ENCODE results near the gene SMG9. TPM values are rescaled to one million over a fixed set of nuclear protein-coding genes. Genes with fewer than 3 reads are reported as not detected.

Gene SMG9
- total RNA-seq, 3 donors from 2014 or later (not counting 1 experiment from before 2014, with no cell fraction given): 23.3 to 37.4 (median 28.3) TPM

DNA sequence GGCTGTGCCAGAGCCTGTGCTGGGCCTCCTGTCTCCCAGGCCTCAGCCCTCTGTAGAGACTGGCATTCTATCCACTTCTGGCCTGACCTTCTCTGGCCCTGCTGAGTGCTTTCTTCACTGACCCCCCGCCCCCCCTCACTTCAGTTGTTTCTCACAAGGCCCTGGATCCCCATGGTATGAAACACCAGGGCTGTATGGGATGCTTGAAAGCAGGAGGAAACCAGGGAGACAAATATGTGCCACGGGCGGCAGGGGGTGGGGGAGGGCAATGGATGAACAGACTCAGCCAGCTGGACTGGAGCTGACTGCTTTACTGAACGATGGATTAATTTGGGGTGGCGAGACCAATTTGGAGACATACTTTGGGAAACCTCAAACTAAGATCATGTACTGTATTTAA, 24.8 kb downstream of the SMG9 start:
- Histone ChIP-seq H3K9me3 (ENCODE audit: control insufficient read depth, insufficient read depth, low read length) (no peaks in the 10 kb centered on the region), H3K4me1 (ENCODE audit: control insufficient read depth, insufficient read depth, low read length) (peaks cover 11% of the 10 kb centered on the region), H3K36me3 (ENCODE audit: control insufficient read depth, insufficient read depth, low read length) (peaks cover 58% of the 10 kb centered on the region), H3K27me3 (ENCODE audit: control insufficient read depth, insufficient read depth, low read length) (no peaks in the 10 kb centered on the region), H3K27ac (ENCODE audit: low read length) (no peak overlapping the region), H3K4me3 (ENCODE audit: low read length) (no peak overlapping the region)
- Mint-ChIP-seq H3K4me1 (no peaks in the 10 kb centered on the region), H3K4me3 (no peak overlapping the region), H3K27ac (no peak overlapping the region), H3K9me3 (no peaks in the 10 kb centered on the region), H3K27me3 (ENCODE audit: low read depth in 2 of 2) (no peaks in the 10 kb centered on the region), H3K36me3 (no peaks in the 10 kb centered on the region)
- no peak for TF ChIP-seq CTCF (IDR thresholded peaks at IDR 0.05)
- intact Hi-C loops (cut with micrococcal nuclease): no loop called here
- 98% methylated on average over 4 of the region's 5 CpGs for WGBS (ENCODE audit: insufficient coverage)
- ATAC-seq (no peak), DNase-seq (no peak)

DNA sequence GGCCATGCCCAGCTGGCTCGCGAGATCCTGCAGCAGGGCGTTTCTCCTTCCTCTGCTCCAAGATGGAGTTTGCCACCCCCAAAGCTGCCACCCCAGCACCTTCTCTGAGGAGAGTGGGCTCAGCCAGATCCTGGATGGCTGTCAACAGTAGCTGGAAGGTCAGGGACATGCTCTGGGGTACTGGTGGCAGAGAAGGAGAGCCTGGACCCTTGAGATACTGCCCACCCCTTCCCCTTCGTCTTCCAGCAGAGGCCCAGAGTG, 27.2 kb downstream of the SMG9 start:
- ATAC-seq (no peak), DNase-seq (no peak)
- peaks cover 39% of the 10 kb centered on the region for H3K36me3 ChIP-seq (ENCODE audit: control insufficient read depth, insufficient read depth, low read length)
- TF ChIP-seq CTCF (IDR thresholded peaks at IDR 0.05): no peak
- 89% methylated on average over 4 of the region's 4 CpGs for WGBS (ENCODE audit: insufficient coverage)
- H3K27ac ChIP-seq (ENCODE audit: low read length): no peak overlapping the region
- H3K4me1 ChIP-seq (ENCODE audit: control insufficient read depth, insufficient read depth, low read length): peaks cover 11% of the 10 kb centered on the region
- Mint-ChIP-seq H3K36me3 (no peaks in the 10 kb centered on the region), H3K4me1 (no peaks in the 10 kb centered on the region), H3K4me3 (no peak overlapping the region), H3K9me3 (no peaks in the 10 kb centered on the region), H3K27me3 (ENCODE audit: low read depth in 2 of 2) (no peaks in the 10 kb centered on the region), H3K27ac (no peak overlapping the region)
- H3K9me3 ChIP-seq (ENCODE audit: control insufficient read depth, insufficient read depth, low read length): no peaks in the 10 kb centered on the region
- no peak overlapping the region for H3K4me3 ChIP-seq (ENCODE audit: low read length)
- intact Hi-C loops (cut with micrococcal nuclease): no loop called here
- no peaks in the 10 kb centered on the region for H3K27me3 ChIP-seq (ENCODE audit: control insufficient read depth, insufficient read depth, low read length)

GRCh38 chr19:43726736-43727592, 27.8 kb downstream of the SMG9 start:
- H3K36me3 Mint-ChIP-seq: no peaks in the 10 kb centered on the region
- Histone ChIP-seq H3K27me3 (ENCODE audit: control insufficient read depth, insufficient read depth, low read length) (no peaks in the 10 kb centered on the region), H3K27ac (ENCODE audit: low read length) (no peak overlapping the region), H3K4me3 (ENCODE audit: low read length) (no peak overlapping the region), H3K36me3 (ENCODE audit: control insufficient read depth, insufficient read depth, low read length) (peaks cover 34% of the 10 kb centered on the region), H3K9me3 (ENCODE audit: control insufficient read depth, insufficient read depth, low read length) (no peaks in the 10 kb centered on the region), H3K4me1 (ENCODE audit: control insufficient read depth, insufficient read depth, low read length) (peaks cover 11% of the 10 kb centered on the region)
- no peak for ATAC-seq
- H3K27me3 Mint-ChIP-seq (ENCODE audit: low read depth in 2 of 2): no peaks in the 10 kb centered on the region
- no peak for TF ChIP-seq CTCF (IDR thresholded peaks at IDR 0.05)
- no peak overlapping the region for H3K4me3 Mint-ChIP-seq
- DNase-seq: no peak
- H3K4me1 Mint-ChIP-seq: no peaks in the 10 kb centered on the region
- 70% methylated on average over 15 of the region's 15 CpGs for WGBS (ENCODE audit: insufficient coverage)
- intact Hi-C loops (cut with micrococcal nuclease): no loop called here
- no peak overlapping the region for H3K27ac Mint-ChIP-seq
- H3K9me3 Mint-ChIP-seq: no peaks in the 10 kb centered on the region

DNA sequence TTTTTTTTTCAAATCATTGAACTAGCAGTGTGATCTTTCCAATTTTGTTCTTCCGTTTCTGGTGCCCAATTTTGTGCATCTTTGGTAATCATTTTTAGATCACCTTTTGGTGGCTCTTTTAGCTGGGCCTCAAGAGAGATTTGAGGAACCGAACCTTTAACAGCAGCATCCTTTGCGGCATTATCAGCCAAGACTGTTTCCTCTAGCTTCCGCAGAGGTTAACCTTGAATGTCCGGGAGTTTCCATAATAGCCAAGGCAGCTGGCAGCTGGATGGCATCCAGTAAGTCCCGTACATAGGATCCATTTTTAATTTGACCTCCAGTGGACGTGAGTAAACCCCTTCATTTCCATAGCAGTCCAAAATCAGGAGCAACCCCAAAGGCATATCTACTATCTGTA, 29.3 kb downstream of the SMG9 start:
- DNase-seq: no peak
- no peak for ATAC-seq
- H3K4me1 Mint-ChIP-seq: no peaks in the 10 kb centered on the region

More for the DNA sequence above, 29.3 kb downstream of the SMG9 start:
- Mint-ChIP-seq H3K9me3 (no peaks in the 10 kb centered on the region), H3K27me3 (ENCODE audit: low read depth in 2 of 2) (no peaks in the 10 kb centered on the region), H3K4me3 (no peak overlapping the region), H3K36me3 (no peaks in the 10 kb centered on the region), H3K27ac (no peak overlapping the region)
- Histone ChIP-seq H3K36me3 (ENCODE audit: control insufficient read depth, insufficient read depth, low read length) (peaks cover 22% of the 10 kb centered on the region), H3K27me3 (ENCODE audit: control insufficient read depth, insufficient read depth, low read length) (no peaks in the 10 kb centered on the region), H3K9me3 (ENCODE audit: control insufficient read depth, insufficient read depth, low read length) (no peaks in the 10 kb centered on the region), H3K4me3 (ENCODE audit: low read length) (no peak overlapping the region), H3K27ac (ENCODE audit: low read length) (no peak overlapping the region), H3K4me1 (ENCODE audit: control insufficient read depth, insufficient read depth, low read length) (peaks cover 11% of the 10 kb centered on the region)
- no peak for TF ChIP-seq CTCF (IDR thresholded peaks at IDR 0.05)
- 25% methylated on average over 7 of the region's 7 CpGs for WGBS (ENCODE audit: insufficient coverage)
- intact Hi-C loops (cut with micrococcal nuclease): no loop called here

Data from natural killer cell (primary cell).